22Rv1 (cell line): Measurements from ENCODE around the gene LRRC18.

Experiments
- H3K27ac ChIP-seq: fragments of 450-650 bp; 2 replicates; pipeline ENCODE4 v1.5.1; 2017
- ZFX ChIP-seq: fragments of 450-650 bp; IDR thresholded peaks from 2 replicates; pipeline ENCODE4 v1.6.1; 2017; ENCODE audit warnings: antibody characterized with exemption, borderline replicate concordance
- TF ChIP-seq, protein P1 (sequence below): fragments of 450-650 bp; IDR thresholded peaks from 2 replicates; pipeline ENCODE4 v1.5.1; 2017; ENCODE audit warnings: mild to moderate bottlenecking

Gene LRRC18

DNA sequence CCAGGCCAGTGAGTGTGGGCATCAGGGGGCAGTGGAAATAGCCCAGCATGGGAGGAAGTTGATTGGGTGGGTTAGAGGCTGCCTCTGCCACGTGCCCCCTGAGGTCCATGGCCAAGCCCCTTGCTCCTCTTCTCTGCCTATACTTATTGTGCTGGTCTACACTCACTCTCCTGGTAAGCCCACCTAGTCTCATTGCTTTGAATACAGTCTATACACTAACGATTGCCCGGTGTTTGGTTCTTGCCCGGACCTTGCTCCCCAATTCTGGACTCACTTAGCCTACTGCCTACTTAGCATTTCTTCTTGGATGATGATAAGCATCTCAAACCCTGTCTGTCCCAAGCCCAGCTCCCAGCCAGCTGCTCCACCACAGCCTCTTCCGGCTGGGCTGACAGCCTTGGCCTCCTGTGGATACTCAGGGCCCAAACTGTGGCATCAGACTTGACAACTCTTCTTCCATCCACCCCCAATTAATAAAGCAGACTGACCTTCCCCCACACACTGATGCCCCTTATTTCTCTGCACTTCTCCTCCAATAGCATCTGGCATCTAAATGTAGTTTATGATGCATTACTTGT, 10.1 kb downstream of the LRRC18 start:
- TF ChIP-seq, protein P1, sequence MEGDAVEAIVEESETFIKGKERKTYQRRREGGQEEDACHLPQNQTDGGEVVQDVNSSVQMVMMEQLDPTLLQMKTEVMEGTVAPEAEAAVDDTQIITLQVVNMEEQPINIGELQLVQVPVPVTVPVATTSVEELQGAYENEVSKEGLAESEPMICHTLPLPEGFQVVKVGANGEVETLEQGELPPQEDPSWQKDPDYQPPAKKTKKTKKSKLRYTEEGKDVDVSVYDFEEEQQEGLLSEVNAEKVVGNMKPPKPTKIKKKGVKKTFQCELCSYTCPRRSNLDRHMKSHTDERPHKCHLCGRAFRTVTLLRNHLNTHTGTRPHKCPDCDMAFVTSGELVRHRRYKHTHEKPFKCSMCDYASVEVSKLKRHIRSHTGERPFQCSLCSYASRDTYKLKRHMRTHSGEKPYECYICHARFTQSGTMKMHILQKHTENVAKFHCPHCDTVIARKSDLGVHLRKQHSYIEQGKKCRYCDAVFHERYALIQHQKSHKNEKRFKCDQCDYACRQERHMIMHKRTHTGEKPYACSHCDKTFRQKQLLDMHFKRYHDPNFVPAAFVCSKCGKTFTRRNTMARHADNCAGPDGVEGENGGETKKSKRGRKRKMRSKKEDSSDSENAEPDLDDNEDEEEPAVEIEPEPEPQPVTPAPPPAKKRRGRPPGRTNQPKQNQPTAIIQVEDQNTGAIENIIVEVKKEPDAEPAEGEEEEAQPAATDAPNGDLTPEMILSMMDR: no peak
- no peak for TF ChIP-seq ZFX
- no peak overlapping the region for H3K27ac ChIP-seq

DNA sequence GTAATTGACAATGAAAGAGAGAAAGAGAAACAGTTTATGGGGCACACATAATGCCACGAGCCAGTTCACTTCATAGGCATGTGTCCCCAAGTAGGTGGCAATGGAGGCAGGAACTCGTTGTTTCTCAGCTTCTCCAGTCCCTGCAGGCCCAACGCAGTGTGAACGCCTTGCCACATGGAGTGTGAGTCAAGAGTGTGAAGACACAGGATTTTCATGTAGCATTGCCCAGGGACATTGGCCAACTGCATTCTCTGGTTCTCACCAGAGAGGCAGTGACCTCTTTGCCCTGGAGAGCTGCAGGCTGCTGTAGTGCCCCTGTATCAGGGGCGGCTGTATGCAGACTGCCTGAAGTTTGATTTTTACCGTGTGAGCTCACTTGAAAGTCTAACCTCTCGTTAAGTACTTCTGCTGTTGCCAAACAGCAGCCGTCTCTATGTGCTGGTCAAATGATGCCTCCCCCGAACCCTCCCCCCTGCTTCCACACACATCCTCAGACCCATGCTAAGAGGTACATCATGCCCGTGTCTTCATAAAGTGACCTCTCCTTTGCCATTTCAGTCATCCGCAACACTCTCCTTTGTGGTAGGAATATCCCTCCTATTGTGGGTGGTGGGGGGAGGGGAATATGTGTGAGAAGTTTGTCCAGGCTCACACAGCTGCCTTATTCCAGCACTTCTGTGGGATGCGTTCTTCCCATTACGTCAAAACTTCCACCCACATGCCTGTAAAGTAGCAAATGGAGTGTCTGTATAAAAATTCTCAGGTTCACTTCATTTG, 12.7 kb downstream of the LRRC18 start:
- TF ChIP-seq, protein P1: no peak
- TF ChIP-seq ZFX: no peak
- H3K27ac ChIP-seq: no peak overlapping the region

DNA sequence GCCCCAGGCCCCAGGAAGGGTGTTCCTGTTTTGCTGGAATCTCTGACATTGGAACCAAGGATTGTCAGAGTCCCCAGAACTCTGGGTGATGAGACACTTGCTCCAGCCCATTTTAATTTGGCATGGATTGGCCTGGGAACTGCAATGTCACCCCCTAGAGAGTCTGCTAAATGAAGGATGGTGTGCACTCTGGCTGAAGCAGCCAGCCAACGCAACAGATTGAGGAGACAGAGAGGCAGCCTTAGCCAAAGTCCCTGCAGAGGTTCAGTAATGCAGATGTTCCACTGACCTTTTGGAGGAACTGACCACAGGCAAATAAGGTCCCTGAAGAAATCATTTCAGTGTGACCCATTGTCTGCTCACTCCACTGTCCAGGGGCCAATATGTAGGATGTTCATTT, 13.4 kb downstream of the LRRC18 start:
- TF ChIP-seq, protein P1: no peak
- no peak for TF ChIP-seq ZFX
- no peak overlapping the region for H3K27ac ChIP-seq

DNA sequence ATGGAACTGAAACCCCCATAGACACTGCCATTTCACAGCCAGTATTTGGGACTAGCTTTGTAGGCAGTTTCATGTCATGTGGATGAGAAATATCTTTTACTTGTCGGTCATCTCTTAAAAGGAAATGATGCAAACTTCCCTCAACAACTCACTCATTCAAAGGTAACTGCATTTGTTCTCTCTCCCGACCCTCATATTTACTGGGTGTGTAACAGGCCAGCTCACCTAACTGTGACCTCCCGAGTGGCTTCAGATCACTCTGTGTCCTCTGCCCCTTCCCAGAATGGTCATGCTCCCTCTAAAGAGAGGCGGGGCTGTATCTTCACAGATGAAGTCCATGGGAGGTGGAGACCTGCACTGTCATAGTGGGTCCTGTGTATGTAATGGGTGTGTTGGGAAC, 14.7 kb downstream of the LRRC18 start:
- no peak overlapping the region for H3K27ac ChIP-seq
- no peak for TF ChIP-seq ZFX
- TF ChIP-seq, protein P1: no peak

DNA sequence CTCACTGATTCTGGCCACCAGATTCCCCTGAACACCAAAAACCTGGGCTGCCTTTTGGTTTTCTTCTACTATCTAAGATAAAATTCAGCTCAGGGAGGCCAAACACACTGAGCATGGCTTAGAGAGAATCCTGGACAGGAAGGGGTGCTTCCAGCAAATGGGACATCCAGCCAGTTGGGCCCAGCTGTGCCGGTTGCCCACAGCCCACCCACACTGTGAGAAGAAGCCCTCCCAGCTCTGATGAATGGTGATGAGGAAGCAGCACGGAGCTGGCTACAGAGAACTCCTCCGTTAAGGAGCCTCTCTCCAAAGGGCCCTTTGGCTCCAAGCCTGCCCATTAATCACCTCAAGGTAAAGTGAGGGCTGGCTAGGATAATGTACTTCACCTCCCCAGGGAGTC, 15.9 kb downstream of the LRRC18 start:
- H3K27ac ChIP-seq: no peak overlapping the region
- TF ChIP-seq, protein P1: no peak
- no peak for TF ChIP-seq ZFX

DNA sequence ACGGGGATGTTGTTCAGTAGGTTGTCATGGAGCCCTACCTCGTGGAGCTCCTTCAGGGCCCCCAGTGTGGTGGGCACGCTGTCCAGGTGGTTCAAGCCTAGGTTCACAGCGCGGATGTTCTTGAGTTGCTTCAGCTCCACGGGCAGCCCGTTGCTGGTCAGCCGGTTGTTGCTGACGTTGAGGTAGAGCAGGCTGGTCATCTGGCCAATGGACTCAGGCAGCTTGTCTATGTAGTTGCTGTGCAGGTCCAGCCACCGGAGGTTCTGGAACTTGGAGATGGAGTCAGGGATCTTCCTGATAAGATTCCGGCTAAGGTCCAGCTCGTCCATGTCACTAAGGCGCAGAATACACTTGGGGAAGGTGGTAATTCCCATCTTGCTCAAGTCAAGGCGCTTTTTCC, 26.0 kb downstream of the LRRC18 start:
- TF ChIP-seq, protein P1: no peak
- H3K27ac ChIP-seq: no peak overlapping the region

DNA sequence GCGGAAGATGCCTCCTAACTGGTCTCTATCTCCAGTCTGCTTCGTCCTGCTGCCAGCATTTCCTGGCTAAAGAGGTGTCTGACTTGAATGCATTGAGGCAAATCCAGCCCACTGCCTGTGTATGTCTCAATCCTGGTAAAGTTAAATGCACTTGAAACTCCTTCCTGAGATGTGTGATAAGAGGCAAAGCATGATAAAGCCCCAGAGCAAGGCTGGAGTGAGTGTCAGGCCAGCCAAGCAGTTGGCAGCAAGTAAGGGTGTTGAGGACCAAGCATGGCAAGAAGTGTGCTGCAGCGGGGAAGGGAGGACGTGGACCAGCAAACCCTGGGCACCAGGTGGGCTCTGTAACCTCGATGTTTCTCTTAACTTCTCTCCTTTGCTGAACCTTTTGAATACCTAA, 29.1 kb downstream of the LRRC18 start:
- TF ChIP-seq ZFX: no peak
- TF ChIP-seq, protein P1: no peak

More for the DNA sequence above, 29.1 kb downstream of the LRRC18 start:
- no peak overlapping the region for H3K27ac ChIP-seq
